NK-92 (cell line): Measurements from ENCODE around the gene GLRA1.
"Not testable (repeated sequence)": the region's sequence is repeated elsewhere in the genome, so short reads cannot be mapped to it uniquely, and the experiment has no call there.

ENCODE experiments used
- DNase-seq: peaks from one replicate; lab custom pipeline; 2025; ENCODE audit not compliant: unreplicated experiment; lab: John Stamatoyannopoulos, UW

Gene GLRA1

GRCh38 chr5:151885138-151885908 lies 39.3 kb downstream of the GLRA1 start:
- DNase-seq: no peak

- no peak for DNase-seq
These were observed 42.9 kb downstream of the GLRA1 start for GRCh38 chr5:151881621-151882225.

DNA sequence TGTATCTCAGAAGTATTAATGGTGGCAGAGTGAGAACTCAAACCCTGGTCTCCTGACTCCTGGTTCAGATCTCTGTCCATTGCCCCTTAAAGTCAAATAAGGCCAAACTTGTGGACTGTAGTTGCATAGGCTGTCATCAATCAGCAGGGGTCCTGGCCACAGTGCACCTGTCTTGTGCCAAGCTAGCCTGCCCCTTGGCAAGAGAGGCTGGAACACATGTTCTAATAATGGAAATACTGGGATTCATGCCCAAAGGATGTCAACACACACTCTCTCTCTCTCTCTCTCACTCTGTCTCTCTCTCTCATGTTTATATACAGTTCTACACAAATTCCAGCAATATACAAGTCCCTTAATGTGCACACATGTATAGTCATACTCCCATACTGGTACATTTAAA lies 44.3 kb downstream of the GLRA1 start:
- DNase-seq: no peak

DNA sequence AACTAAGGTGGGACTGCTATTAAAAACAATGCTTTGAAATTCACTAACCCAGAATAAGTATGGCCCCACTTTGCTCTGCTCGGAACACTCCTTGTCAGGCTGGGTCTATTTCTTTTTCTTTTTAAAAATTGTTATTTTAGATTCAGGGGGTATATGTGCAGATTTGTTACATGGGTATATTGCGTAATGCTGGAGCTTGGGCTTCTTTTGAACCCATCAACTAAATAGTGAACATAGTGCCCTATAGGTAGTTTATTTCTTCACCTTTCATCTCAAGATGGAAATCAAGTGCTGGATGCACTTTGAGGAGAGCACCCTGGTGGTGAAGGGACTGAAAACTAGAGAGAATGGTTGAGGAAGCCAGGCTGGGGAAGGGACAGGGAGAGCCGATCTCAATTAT lies 51.0 kb downstream of the GLRA1 start:
- DNase-seq: no peak

DNA sequence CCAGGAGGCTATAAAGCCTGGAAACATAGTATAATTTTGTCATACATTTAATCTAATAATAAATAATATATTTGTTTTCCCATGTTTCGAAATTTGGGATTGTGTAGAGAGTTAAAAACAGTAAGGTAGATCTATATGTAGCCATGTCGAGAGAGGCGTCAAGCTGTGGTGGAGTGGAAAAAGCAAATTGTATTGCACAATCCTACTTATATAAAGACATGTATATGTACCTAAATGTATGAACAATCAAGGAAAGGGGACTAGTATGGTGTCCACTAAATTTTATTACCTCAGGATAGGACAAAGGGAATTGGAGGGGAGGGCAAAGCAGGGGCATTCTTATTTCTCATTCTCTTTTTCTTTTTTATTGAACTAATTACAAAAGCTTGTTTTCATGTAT lies 52.0 kb downstream of the GLRA1 start:
- no peak for DNase-seq

DNA sequence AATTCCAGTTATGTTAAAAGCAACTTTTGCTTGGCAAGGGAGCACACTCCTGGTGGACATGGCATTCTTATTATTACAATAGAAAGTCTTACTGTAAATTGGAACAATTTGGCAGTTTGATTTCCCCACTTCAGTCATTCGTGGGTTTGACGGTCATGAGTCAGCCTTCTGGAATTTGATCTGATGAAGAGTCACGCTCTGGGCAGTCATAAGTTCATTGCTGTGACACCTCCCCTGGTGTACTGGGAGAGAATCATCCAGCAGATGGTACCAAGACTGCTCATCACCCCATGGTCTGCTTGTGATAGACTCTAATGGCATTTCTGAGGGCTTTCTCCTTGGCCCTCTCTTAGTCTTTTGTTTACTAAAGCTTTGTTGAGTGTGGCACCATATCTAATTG lies 53.8 kb downstream of the GLRA1 start:
- DNase-seq: no peak

DNA sequence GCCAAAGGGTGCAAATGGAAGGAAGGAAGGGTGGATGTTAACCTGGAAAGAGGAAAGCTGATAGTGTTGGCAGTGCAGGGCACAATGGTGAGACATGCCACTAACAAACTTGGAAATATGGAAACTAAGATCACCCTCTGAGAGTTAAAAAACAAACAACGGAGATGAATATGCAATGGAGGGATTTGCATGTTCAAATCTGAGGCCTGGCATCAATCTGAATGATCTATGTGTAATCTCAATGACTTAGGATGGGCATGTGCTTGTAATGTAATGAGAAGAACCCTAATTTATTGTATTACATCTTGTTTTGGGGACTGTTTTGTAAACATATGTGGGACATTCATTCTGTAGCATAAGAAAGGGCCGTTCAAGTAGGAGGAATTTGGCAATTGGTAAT lies 54.4 kb downstream of the GLRA1 start:
- DNase-seq: no peak

DNA sequence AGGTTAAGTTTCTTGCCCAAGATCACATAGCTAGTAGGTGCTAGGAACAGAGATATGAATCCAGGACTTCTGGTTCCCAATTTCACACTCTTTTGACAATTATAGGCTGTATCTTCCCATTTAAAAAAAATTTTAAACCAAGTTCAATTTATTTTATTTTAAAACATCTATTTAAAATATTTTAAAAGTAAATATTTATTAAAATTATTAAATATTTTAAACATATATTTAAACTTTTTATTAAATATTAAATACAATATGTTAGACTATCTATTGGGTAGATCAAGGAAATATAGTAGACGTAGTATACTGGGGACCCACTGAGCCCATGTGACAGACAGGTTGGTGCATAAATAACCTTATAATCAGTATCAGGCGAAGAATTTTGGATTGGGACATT lies 54.8 kb downstream of the GLRA1 start:
- no peak for DNase-seq

- DNase-seq: no peak
These were observed 56.2 kb downstream of the GLRA1 start for GRCh38 chr5:151868451-151868850.

DNA sequence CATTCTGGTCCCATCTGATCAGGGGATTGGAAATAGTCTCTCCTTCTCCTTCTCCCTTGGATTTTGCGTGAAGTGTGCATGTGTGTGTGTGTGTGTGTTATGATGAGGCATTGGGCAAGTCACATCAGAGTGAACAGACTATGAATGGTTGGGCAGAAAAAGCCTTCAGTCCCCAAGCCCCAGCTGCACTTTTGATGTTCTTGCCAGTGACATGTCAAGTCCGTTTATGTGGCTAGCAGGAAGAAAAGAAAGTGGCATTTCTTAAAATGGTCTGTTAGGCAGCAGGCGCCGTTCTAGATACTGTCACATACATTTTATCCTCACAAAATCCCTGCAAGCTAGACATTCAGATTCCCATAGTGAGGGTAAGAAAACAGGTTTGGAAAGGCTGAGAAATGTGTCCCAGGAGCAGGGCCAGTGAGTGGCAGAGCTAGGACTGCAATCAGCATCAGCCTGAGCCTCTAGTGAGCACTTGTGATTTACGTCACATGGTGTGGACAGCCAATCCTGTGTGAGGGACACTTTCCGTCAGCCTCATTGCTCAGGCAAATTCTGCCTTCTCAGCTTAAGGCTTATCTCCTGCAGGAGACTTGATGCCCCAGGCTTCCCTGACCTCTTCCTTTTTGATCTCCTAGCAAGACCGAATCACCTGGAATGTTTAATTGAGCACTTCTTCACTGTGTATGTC lies 60.4 kb downstream of the GLRA1 start:
- DNase-seq: no peak

DNA sequence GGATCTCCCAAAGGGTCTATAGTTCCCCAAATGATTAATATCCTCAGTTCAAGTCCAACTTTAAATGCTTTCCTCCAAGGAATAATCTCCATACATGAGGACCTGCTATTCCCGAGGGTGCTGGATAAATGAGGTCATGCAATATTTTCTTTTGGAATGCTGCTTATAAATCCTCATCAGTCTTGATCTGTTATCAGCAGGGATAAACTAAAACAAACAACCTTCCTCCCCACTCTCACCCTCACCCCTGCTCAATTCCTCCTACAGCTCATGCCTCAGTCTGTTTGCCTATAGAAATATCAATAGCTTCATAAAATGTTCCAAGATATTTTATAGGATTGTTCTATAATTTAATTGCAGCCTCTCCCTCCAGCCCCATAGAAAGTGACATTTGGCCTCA lies 61.1 kb downstream of the GLRA1 start:
- DNase-seq: no peak

DNA sequence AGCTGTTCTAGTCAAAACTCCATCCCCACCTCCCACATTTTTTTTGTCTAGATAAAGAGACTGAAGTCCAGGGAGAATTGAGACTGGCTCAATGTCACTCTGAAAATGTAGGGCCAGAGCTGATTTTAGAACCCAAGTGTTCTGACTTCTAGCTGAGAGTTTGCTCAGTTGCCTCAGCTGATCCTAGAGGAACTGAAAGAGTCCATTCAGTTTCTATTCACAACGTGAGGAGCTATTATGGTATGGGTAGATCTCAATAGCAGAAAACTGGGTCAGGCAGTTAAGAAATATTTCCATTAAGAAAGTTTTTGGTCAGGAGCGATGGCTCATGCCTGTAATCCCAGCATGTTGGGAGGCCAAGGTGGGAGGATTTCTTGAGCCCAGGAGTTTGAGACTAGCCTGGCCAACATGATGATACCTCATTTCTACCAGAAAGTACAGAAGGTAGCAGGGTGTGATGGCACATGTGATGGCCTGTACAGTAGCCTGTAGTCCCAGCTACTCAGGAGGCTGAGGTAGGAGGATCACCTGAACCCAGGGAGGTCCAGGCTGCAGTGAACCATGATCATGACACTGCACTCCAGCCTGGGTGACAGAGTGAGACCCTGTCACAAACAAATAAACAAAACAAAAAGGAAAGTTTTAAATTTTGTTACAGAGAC lies 61.7 kb downstream of the GLRA1 start:
- DNase-seq: no peak

GRCh38 chr5:151860867-151861266 lies 63.8 kb downstream of the GLRA1 start:
- not testable (repeated sequence) for DNase-seq

DNA sequence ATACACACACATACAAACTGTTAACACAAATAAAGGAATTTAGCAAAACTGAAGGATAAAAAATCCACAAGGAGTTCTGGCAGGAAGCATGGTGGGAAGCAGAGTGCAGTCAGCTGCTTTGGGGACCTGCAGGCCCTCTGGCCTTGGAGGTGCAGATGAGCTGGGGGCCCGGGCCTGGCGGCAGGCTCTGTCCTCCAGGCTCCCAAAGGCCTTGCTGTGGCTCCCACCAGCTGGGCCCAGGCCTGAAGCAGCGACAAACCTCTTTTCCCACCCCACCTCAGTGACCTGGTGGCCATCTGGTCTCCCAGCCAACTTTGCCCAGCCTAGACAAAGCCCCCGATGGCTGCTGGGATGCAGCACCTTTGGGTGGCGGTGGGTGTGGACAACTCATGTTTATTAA lies 67.8 kb downstream of the GLRA1 start:
- no peak for DNase-seq

DNA sequence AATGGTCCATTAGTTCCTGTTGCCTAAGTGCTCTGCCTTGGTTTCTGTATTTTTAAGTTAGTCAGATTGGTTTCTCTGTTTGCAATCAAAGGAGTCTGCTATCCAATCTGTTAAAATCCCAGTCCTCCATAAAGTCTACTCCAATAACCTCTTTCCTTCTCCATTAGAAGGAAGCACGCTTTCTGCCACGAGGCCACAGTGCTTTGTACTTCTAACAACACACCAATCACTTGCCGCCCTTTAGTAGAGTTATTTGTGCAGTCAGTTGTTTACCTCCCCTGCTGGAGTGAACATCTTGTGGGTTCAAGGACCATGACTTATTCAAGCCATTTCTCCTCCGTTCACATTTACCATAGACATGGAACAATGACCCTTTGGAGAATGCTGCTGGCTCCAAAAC lies 69.0 kb downstream of the GLRA1 start:
- no peak for DNase-seq

DNA sequence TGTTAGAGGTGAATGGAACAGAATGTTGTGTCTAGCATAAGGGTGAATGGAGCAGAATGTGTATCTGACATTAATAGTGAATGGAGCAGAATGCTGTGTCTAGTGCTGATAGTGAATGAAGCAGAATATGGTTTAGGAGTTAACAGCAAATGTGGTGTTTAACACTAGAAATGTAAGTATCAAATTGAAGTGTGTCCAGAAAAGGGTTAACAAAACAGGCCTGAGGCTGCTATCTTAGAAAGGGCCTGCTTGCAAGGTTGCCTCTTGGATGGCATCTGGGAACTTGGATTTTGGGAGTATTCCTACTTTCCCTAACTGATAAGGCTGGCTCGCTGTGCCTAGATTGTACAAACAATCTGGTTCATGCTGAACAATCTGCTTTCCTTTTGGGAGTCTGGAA lies 76.8 kb downstream of the GLRA1 start:
- DNase-seq: no peak

- no peak for DNase-seq
These were observed 77.9 kb downstream of the GLRA1 start for GRCh38 chr5:151846765-151847164.

DNA sequence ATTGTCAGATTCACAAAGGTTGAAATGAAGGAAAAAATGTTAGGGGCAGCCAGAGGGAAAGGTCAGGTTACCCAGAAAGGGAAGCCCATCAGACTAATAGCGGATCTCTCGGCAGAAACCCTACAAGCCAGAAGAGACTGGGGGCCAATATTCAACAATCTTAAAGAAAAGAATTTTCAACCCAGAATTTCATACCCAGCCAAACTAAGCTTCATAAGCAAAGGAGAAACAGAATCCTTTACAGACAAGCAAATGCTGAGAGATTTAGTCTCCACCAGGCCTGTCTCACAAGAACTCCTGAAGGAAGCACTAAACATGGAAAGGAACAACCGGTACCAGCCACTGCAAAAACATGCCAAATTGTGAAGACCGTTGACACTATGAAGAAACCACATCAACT lies 91.8 kb downstream of the GLRA1 start:
- DNase-seq: not testable (repeated sequence)

- DNase-seq: no peak
These were observed 95.3 kb downstream of the GLRA1 start for GRCh38 chr5:151829370-151829769.

DNA sequence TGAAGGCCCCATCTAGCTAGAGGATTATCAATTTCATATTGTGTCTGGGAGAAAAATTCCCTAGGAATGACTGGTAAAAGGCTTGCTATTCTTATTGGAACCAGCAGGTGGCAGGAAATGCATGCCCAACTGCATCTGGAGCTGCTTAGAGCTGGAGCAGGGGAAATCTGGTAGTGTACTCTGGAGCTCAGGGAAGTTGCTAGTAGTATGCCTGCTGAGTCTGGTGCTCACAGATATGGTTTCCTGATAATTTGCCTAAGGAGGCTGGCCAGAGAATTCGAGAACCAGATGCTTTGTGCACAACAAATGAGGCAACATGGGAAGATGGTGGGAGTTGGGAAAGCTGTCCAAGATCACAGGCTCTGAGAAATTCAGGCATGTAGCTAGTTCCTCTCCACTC lies 99.2 kb downstream of the GLRA1 start:
- no peak for DNase-seq

DNA sequence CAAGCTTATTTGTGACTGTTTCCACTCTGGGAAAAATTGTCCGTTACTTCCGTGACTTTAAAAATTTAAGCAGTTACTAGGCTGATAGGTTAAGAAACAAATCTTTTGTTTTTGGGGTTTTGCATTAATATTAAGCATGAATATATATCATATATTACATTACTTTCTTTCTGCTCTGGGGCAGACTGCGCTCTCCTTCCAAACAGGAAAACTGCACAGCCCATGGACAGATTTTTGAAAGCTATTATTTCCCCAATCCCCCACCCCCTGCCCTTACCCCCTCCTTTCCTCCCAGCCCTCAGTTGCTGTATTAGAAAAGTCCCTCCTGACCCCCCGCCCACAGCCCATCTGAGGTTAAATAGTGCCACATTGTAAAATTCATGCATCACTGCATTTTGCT lies 102.5 kb downstream of the GLRA1 start:
- DNase-seq: no peak

- DNase-seq: no peak
These were observed 103.7 kb downstream of the GLRA1 start for GRCh38 chr5:151820903-151821302.
